Neural cell (in vitro differentiated cells): ENCODE data around the gene DHH. TPM values are rescaled to one million over a fixed set of nuclear protein-coding genes. Genes with fewer than 3 reads are reported as not detected.

Source experiments
- H2AFZ ChIP-seq: fragments of 200-600, 300-800 bp; sonication (generic), shearing (Covaris generic); 2 replicates; pipeline ENCODE4 v1.6.0; 2014; ENCODE audit warnings: low read depth, mild to moderate bottlenecking, antibody characterized with exemption, low read length, moderate library complexity
- H3F3A ChIP-seq: fragments of 200-600 bp; shearing (Covaris generic); 2 replicates; pipeline ENCODE4 v1.6.1; 2016; ENCODE audit warnings: mild to moderate bottlenecking, moderate library complexity, mixed read lengths, antibody characterized with exemption, low read length; ENCODE audit not compliant: insufficient read depth, poor library complexity, severe bottlenecking
- H3K27ac ChIP-seq: fragments of 200-600, 300-800 bp; sonication (generic), shearing (Covaris generic); 2 replicates; pipeline ENCODE4 v1.5.1; 2014; ENCODE audit warnings: mild to moderate bottlenecking, low read length, moderate library complexity
- H3K27me3 ChIP-seq: fragments of 300-800, 200-600 bp; sonication (generic), shearing (Covaris generic); 2 replicates; pipeline ENCODE4 v1.6.0; 2014; ENCODE audit warnings: mild to moderate bottlenecking, low read depth, low read length, moderate library complexity; ENCODE audit not compliant: insufficient read depth
- H3K36me3 ChIP-seq: fragments of 300-800, 200-600 bp; sonication (generic), shearing (Covaris generic); 2 replicates; pipeline ENCODE4 v1.5.1; 2014; ENCODE audit warnings: mild to moderate bottlenecking, antibody characterized with exemption, low read length, moderate library complexity; ENCODE audit not compliant: insufficient read depth
- H3K4me2 ChIP-seq: fragments of 300-800, 200-600 bp; sonication (generic), shearing (Covaris generic); 2 replicates; pipeline ENCODE4 v1.6.0; 2014; ENCODE audit warnings: mild to moderate bottlenecking, low read length
- H3K4me3 ChIP-seq: fragments of 300-800, 200-600 bp; sonication (generic), shearing (Covaris generic); 2 replicates; pipeline ENCODE4 v1.5.1; 2014; ENCODE audit warnings: mild to moderate bottlenecking, low read length, moderate library complexity
- H3K79me2 ChIP-seq: fragments of 200-600 bp; shearing (Covaris generic); replicated peaks from 2 replicates; pipeline ENCODE4 v1.6.0; 2014; ENCODE audit warnings: mild to moderate bottlenecking, low read length, moderate library complexity; ENCODE audit not compliant: insufficient read depth
- H3K9ac ChIP-seq: fragments of 300-800, 200-600 bp; sonication (generic), shearing (Covaris generic); 2 replicates; pipeline ENCODE4 v1.6.1; 2016; ENCODE audit warnings: mild to moderate bottlenecking, low read length, mixed read lengths
- H3K9me2 ChIP-seq: fragments of 200-600 bp; shearing (Covaris generic); 2 replicates; pipeline ENCODE4 v1.6.1; 2016; ENCODE audit warnings: mild to moderate bottlenecking, low read length, mixed read lengths; ENCODE audit not compliant: insufficient read depth
- H3K9me3 ChIP-seq: fragments of 200-600, 300-800 bp; sonication (generic), shearing (Covaris generic); 2 replicates; pipeline ENCODE4 v1.6.1; 2016; ENCODE audit warnings: mild to moderate bottlenecking, mixed run types, low read length, moderate library complexity, mixed read lengths
- H4K20me1 ChIP-seq: fragments of 200-600 bp; shearing (Covaris generic); 2 replicates; pipeline ENCODE4 v1.6.1; 2016; ENCODE audit warnings: mild to moderate bottlenecking, mixed run types; ENCODE audit not compliant: insufficient read depth
- EP300 ChIP-seq: fragments of 450-650 bp; conservative IDR thresholded peaks from 2 replicates; pipeline ENCODE4 v1.6.1; 2014; ENCODE audit warnings: antibody characterized with exemption, mild to moderate bottlenecking, moderate library complexity; ENCODE audit not compliant: poor library complexity, severe bottlenecking
- EZH2 ChIP-seq: fragments of 200-600, 300-800 bp; shearing (Covaris generic), sonication (generic); IDR thresholded peaks from 2 replicates; pipeline ENCODE4 v1.6.1; 2014; ENCODE audit warnings: antibody characterized with exemption, low read length, borderline replicate concordance, mild to moderate bottlenecking; ENCODE audit not compliant: insufficient read depth, poor library complexity, severe bottlenecking
- MXI1 ChIP-seq: fragments of 450-650 bp; conservative IDR thresholded peaks from 2 replicates; pipeline ENCODE4 v1.6.1; 2014; ENCODE audit warnings: antibody characterized with exemption, mild to moderate bottlenecking; ENCODE audit not compliant: poor library complexity, severe bottlenecking
- POLR2AphosphoS5 ChIP-seq: IDR thresholded peaks from 2 replicates; pipeline ENCODE4 v1.6.1; 2012
- RAD21 ChIP-seq: fragments of 450-650 bp; conservative IDR thresholded peaks from 2 replicates; pipeline ENCODE4 v1.6.1; 2014; ENCODE audit warnings: antibody characterized with exemption, mild to moderate bottlenecking, moderate library complexity
- SMC3 ChIP-seq: fragments of 450-650 bp; conservative IDR thresholded peaks from 2 replicates; pipeline ENCODE4 v1.6.1; 2014; ENCODE audit warnings: antibody characterized with exemption, mild to moderate bottlenecking, moderate library complexity; ENCODE audit not compliant: poor library complexity
- TAF1 ChIP-seq: IDR thresholded peaks from 2 replicates; pipeline ENCODE4 v1.6.1; 2012; ENCODE audit warnings: low read depth
- polyA plus RNA-seq: library from polyadenylated mRNA; depleted of rRNA; stranded (reverse); fragments of >200 nt; gene quantifications from 2 replicates; pipeline ENCODE4 v1.2.3, GENCODE V29; 2014
- TF ChIP-seq, protein P1 (sequence below): IDR thresholded peaks from 2 replicates; pipeline ENCODE4 v1.6.1; 2012; ENCODE audit warnings: borderline replicate concordance
- TF ChIP-seq, protein P2 (sequence below): fragments of 450-650 bp; IDR thresholded peaks from 2 replicates; pipeline ENCODE4 v1.5.1; 2014; ENCODE audit warnings: antibody characterized with exemption, mild to moderate bottlenecking, moderate library complexity; ENCODE audit not compliant: poor library complexity, severe bottlenecking

DHH gene
- polyA plus RNA-seq, 1 donor from 2014 or later, result 0.66 TPM

DNA sequence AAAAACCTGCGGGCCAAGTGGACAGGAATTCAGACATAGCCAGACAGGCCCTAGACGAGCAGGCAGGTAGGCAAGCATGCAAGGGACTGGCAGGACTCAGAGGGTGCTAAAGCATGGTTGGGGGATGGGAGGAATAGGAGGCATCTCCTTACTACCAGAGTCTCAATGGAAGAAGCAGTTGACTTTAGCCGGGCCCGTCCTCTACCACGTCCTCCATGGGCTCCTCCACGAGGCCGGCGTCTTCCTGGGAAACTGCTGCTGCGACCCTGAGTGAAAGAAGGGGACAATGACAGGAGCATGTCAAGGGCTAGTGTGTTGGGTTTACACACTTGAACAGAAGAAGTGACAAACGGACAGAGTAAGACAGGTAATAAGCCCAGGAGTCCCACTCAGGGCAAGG, 45.6 kb downstream of the DHH start:
- Histone ChIP-seq H3K4me3 (no peak overlapping the region), H3K4me2 (no peak overlapping the region), H3K9me2 (no peaks in the 10 kb centered on the region), H3K36me3 (no peaks in the 10 kb centered on the region), H3F3A (no peaks in the 10 kb centered on the region), H3K27ac (no peak overlapping the region), H4K20me1 (no peaks in the 10 kb centered on the region), H3K79me2 (no peaks in the 10 kb centered on the region), H3K9ac (no peak overlapping the region), H2AFZ (no peak overlapping the region), H3K27me3 (no peaks in the 10 kb centered on the region), H3K9me3 (no peaks in the 10 kb centered on the region)
- TF ChIP-seq, protein P1, sequence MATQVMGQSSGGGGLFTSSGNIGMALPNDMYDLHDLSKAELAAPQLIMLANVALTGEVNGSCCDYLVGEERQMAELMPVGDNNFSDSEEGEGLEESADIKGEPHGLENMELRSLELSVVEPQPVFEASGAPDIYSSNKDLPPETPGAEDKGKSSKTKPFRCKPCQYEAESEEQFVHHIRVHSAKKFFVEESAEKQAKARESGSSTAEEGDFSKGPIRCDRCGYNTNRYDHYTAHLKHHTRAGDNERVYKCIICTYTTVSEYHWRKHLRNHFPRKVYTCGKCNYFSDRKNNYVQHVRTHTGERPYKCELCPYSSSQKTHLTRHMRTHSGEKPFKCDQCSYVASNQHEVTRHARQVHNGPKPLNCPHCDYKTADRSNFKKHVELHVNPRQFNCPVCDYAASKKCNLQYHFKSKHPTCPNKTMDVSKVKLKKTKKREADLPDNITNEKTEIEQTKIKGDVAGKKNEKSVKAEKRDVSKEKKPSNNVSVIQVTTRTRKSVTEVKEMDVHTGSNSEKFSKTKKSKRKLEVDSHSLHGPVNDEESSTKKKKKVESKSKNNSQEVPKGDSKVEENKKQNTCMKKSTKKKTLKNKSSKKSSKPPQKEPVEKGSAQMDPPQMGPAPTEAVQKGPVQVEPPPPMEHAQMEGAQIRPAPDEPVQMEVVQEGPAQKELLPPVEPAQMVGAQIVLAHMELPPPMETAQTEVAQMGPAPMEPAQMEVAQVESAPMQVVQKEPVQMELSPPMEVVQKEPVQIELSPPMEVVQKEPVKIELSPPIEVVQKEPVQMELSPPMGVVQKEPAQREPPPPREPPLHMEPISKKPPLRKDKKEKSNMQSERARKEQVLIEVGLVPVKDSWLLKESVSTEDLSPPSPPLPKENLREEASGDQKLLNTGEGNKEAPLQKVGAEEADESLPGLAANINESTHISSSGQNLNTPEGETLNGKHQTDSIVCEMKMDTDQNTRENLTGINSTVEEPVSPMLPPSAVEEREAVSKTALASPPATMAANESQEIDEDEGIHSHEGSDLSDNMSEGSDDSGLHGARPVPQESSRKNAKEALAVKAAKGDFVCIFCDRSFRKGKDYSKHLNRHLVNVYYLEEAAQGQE, result no peak
- no peak for TF ChIP-seq POLR2AphosphoS5
- TF ChIP-seq MXI1, result no peak
- TF ChIP-seq TAF1, result no peak
- no peak for TF ChIP-seq EP300

DNA sequence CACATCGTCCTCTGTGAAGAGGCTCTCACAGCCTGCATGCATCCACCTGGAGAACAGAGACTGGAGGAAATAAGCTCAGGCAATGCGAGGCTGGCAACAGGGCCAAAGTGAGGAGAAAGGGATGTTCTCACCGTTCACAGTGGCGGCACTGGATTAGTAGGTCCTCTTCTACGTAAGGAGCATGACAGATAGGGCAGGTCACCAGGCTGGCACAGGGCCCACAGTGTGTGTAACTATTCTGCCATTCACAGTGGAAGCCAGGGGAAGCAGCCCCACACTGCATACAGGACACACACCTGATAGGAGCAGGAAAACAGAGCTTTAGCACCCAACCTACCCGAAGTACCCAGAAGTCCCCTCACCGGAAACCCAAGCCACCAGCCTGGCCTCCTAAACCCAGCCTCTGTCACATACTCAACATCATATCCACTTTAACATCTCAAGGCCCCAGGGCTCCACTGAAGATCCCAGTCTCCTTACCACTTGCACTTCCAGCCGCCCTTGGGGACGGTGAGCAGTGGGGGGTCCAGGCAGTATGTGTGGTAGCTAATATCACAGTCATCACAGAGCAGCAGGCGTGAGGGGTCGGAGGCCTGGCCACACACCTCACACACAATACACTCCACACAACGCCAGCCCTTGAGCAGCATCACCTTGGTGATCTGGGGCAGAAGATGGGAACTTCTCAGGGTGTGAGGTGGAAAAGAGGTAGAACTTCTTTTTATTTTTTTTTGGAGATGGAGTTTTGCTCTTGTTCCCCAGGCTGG, 48.3 kb downstream of the DHH start:
- Histone ChIP-seq H3K27ac (no peak overlapping the region), H2AFZ (no peak overlapping the region), H4K20me1 (no peaks in the 10 kb centered on the region), H3K79me2 (no peaks in the 10 kb centered on the region), H3K9me3 (no peaks in the 10 kb centered on the region), H3K4me2 (no peak overlapping the region), H3K36me3 (no peaks in the 10 kb centered on the region), H3K9ac (no peak overlapping the region), H3K4me3 (no peak overlapping the region), H3F3A (no peaks in the 10 kb centered on the region), H3K27me3 (no peaks in the 10 kb centered on the region), H3K9me2 (no peaks in the 10 kb centered on the region)
- TF ChIP-seq TAF1, result no peak
- TF ChIP-seq SMC3, result no peak
- TF ChIP-seq RAD21, result no peak
- TF ChIP-seq, protein P2, sequence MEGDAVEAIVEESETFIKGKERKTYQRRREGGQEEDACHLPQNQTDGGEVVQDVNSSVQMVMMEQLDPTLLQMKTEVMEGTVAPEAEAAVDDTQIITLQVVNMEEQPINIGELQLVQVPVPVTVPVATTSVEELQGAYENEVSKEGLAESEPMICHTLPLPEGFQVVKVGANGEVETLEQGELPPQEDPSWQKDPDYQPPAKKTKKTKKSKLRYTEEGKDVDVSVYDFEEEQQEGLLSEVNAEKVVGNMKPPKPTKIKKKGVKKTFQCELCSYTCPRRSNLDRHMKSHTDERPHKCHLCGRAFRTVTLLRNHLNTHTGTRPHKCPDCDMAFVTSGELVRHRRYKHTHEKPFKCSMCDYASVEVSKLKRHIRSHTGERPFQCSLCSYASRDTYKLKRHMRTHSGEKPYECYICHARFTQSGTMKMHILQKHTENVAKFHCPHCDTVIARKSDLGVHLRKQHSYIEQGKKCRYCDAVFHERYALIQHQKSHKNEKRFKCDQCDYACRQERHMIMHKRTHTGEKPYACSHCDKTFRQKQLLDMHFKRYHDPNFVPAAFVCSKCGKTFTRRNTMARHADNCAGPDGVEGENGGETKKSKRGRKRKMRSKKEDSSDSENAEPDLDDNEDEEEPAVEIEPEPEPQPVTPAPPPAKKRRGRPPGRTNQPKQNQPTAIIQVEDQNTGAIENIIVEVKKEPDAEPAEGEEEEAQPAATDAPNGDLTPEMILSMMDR, result no peak
- TF ChIP-seq, protein P1, result no peak
- no peak for TF ChIP-seq EZH2
- TF ChIP-seq EP300, result no peak
- no peak for TF ChIP-seq POLR2AphosphoS5
- no peak for TF ChIP-seq MXI1
